ENCODE results near the gene PPP1R3D. TPM values are rescaled to one million over a fixed set of nuclear protein-coding genes. Genes with fewer than 3 reads are reported as not detected.

Gene PPP1R3D
- total RNA-seq, 1 donor from 2014 or later: 11.4 TPM

DNA sequence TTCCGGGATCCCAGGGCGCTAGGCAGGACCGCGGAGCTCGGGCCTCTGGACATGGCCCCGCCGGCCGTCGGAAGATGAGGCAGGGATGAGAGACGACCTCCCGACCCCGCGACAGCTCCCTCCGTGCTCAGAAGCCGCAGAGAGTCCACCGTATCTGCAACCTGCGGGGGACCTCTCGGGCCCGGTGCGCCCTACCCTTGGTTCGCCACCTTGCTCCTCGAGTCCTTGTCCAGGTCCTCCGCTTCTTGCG is 301 bp downstream of the PPP1R3D start:
- peak overlapping the region; percentile 100 for H3K27ac ChIP-seq (replicated peaks)
- intact Hi-C loops (cut with micrococcal nuclease): no loop called here
- peak overlapping the region; percentile 85 for H3K4me3 ChIP-seq
- no peaks in the 10 kb centered on the region for H3K27me3 ChIP-seq (ENCODE audit: low read depth)
- H3K4me1 ChIP-seq: peaks cover 74% of the 10 kb centered on the region
- peaks cover 28% of the 10 kb centered on the region for H3K36me3 ChIP-seq
- no peaks in the 10 kb centered on the region for H3K9me3 ChIP-seq (replicated peaks)
- peak; percentile 52 for DNase-seq
- TF ChIP-seq, protein P1, sequence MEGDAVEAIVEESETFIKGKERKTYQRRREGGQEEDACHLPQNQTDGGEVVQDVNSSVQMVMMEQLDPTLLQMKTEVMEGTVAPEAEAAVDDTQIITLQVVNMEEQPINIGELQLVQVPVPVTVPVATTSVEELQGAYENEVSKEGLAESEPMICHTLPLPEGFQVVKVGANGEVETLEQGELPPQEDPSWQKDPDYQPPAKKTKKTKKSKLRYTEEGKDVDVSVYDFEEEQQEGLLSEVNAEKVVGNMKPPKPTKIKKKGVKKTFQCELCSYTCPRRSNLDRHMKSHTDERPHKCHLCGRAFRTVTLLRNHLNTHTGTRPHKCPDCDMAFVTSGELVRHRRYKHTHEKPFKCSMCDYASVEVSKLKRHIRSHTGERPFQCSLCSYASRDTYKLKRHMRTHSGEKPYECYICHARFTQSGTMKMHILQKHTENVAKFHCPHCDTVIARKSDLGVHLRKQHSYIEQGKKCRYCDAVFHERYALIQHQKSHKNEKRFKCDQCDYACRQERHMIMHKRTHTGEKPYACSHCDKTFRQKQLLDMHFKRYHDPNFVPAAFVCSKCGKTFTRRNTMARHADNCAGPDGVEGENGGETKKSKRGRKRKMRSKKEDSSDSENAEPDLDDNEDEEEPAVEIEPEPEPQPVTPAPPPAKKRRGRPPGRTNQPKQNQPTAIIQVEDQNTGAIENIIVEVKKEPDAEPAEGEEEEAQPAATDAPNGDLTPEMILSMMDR (IDR thresholded peaks at IDR 0.05; ENCODE audit: borderline replicate concordance): no peak

DNA sequence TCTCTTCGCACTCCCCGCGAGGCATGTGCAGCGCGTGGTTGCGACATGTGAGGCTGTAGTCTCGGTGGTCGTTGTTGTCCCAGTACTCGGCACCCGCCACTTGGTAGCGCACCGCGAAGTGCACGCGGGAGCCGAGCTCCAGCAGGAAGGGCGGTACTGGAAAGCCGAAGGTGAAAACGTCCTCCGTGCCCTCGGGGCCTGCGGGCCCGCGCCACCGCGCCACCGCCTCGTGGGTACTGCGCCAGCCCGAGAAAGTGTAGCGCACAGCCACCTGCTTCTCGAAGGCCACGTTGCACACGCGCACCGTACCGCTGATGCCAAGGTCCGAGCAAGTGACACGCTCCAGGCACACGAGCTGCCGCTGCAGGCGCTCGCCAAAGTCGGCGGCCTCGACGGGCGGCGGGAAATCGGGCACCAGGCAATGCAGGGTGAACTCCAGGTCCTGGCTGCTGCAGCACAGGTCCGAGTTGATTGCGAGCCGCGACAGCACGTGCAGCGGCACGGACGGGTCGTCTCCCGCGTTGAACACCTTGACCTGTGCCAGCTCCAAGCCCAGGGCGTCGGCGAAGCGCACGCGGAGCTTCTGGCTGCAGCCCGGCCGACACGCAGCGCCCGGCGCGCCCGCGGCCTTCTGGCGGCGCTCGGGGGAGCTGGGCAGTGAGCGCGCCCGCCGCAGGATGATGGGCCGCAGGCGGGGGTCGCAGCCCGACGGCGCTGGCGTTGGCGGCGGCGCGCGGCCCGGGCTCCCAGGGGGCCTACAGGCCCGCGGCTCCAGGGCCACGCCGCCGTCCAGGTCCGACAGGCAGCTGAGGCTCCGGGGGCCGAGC is 840 bp downstream of the PPP1R3D start:
- Histone ChIP-seq H3K27ac (replicated peaks) (peak overlapping the region; percentile 100), H3K4me1 (peaks cover 73% of the 10 kb centered on the region), H3K9me3 (replicated peaks) (no peaks in the 10 kb centered on the region), H3K4me3 (peak overlapping the region; percentile 85), H3K36me3 (peaks cover 23% of the 10 kb centered on the region), H3K27me3 (ENCODE audit: low read depth) (no peaks in the 10 kb centered on the region)
- intact Hi-C loops (cut with micrococcal nuclease): no loop called here
- TF ChIP-seq, protein P1 (IDR thresholded peaks at IDR 0.05; ENCODE audit: borderline replicate concordance): no peak
- DNase-seq: peak; percentile 31

DNA sequence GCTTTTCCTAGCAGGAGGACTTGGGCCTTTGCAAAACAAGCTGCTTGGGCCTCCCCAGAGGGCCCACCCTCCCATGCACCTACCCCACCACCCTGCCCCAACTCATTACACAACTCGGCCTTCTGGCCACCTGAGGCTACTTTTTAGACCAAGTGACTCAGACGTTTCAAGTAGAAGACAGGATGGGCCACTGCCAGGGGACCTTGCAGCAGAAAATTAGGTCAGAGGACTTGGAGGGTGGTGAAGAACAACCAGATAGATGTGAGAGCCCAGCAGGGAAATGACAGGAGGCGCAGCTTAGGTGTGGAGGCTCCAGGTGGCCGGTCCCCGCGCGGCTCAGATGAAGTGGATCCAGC is 1.4 kb downstream of the PPP1R3D start:
- no peaks in the 10 kb centered on the region for H3K9me3 ChIP-seq (replicated peaks)
- peak overlapping the region; percentile 100 for H3K27ac ChIP-seq (replicated peaks)
- TF ChIP-seq, protein P1 (IDR thresholded peaks at IDR 0.05; ENCODE audit: borderline replicate concordance): no peak
- no peaks in the 10 kb centered on the region for H3K27me3 ChIP-seq (ENCODE audit: low read depth)
- peaks cover 17% of the 10 kb centered on the region for H3K36me3 ChIP-seq
- peaks cover 77% of the 10 kb centered on the region for H3K4me1 ChIP-seq
- DNase-seq: no peak
- H3K4me3 ChIP-seq: peak overlapping the region; percentile 85
- intact Hi-C loops (cut with micrococcal nuclease): no loop called here

DNA sequence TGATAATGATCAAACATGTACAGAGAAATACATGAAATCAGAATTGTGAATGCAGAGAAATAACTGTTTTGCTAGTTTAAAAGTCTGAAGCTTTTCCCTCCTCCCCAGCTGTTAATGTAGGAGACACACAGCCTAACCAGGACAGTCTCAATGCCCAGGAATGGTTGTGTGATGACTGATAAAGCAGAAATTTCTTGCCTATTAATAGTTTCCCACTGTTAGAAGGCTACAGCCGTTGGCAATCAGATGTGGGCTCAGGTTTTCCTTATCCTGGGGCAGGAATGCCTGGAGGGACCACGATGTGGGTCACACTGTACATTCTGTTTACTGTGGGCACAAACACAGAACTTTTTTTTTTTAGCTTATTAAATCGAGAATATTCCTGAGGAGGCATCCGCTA is 1.9 kb downstream of the PPP1R3D start:
- H3K9me3 ChIP-seq (replicated peaks): no peaks in the 10 kb centered on the region
- no peak for DNase-seq
- peaks cover 13% of the 10 kb centered on the region for H3K36me3 ChIP-seq
- H3K27me3 ChIP-seq (ENCODE audit: low read depth): no peaks in the 10 kb centered on the region
- intact Hi-C loops (cut with micrococcal nuclease): no loop called here
- H3K27ac ChIP-seq (replicated peaks): peak overlapping the region; percentile 100
- TF ChIP-seq, protein P1 (IDR thresholded peaks at IDR 0.05; ENCODE audit: borderline replicate concordance): no peak
- peak overlapping the region; percentile 85 for H3K4me3 ChIP-seq
- H3K4me1 ChIP-seq: peaks cover 78% of the 10 kb centered on the region

DNA sequence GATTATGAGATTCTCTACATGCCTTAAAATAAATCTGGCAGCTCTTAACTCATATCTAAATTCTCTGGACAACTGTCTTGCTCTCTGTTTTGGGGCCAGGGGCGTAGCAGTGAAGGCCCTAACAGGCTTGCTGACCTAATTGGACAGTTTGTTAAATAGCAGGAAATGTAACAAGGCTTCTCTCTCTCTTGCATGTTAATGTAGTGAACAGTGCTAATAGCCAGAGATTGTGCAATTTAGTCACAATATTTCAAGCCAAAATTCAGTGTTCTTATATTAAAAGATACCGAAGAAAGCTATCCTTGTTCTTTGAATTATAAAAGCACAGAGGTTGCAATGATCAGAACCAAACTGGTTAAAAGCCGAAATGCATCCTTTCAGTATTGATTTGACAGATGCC is 3.0 kb downstream of the PPP1R3D start:
- intact Hi-C loops (cut with micrococcal nuclease): no loop called here
- H3K9me3 ChIP-seq (replicated peaks): no peaks in the 10 kb centered on the region
- H3K27me3 ChIP-seq (ENCODE audit: low read depth): no peaks in the 10 kb centered on the region
- no peak for DNase-seq
- H3K27ac ChIP-seq (replicated peaks): peak overlapping the region; percentile 100
- TF ChIP-seq, protein P1 (IDR thresholded peaks at IDR 0.05; ENCODE audit: borderline replicate concordance): no peak
- peaks cover 2% of the 10 kb centered on the region for H3K36me3 ChIP-seq
- peak overlapping the region; percentile 85 for H3K4me3 ChIP-seq
- H3K4me1 ChIP-seq: peaks cover 72% of the 10 kb centered on the region
